CD4-positive, CD25-positive, alpha-beta regulatory T cell (primary cell): ENCODE data around the gene PKP4. TPM values are rescaled to one million over a fixed set of nuclear protein-coding genes. Genes with fewer than 3 reads are reported as not detected.

Source experiments
- ATAC-seq, 2 donors: fragments of 150-1000 bp; cut with Tn5 transposase; one replicate each; pipeline ENCODE4 v1.10.0; 2021; ENCODE audit warnings: low read depth in 2 of 2, moderate number of reproducible peaks in 2 of 2, moderate library complexity in 1 of 2
- DNase-seq, 3 donors: peaks; one replicate each; pipeline versions ENCODE4 v3.0.0 to v3.0.0-alpha.2; 2012 to 2022; ENCODE audit warnings: mixed read lengths in 1 of 3
- H3K27ac ChIP-seq: one replicate; pipeline ENCODE4 v1.7.0; 2013; ENCODE audit warnings: mild to moderate bottlenecking, low read length; ENCODE audit not compliant: insufficient read depth, poor library complexity, severe bottlenecking
- H3K27me3 ChIP-seq: one replicate; pipeline ENCODE4 v1.7.0; 2013; ENCODE audit warnings: low read length; ENCODE audit not compliant: control insufficient read depth, insufficient read depth
- H3K36me3 ChIP-seq: one replicate; pipeline ENCODE4 v1.7.0; 2013; ENCODE audit warnings: mild to moderate bottlenecking, low read length, moderate library complexity; ENCODE audit not compliant: control insufficient read depth, insufficient read depth
- H3K4me1 ChIP-seq: 2 replicates; pipeline ENCODE4 v1.7.0; 2013; ENCODE audit warnings: mild to moderate bottlenecking, low read length; ENCODE audit not compliant: insufficient read depth, control insufficient read depth, poor library complexity, severe bottlenecking
- H3K4me3 ChIP-seq: one replicate; pipeline ENCODE4 v1.7.0; 2013; ENCODE audit warnings: low read depth, mild to moderate bottlenecking, low read length, moderate library complexity
- H3K9me3 ChIP-seq, 2 experiments: 1 replicate in 1 of 2; 2 replicates in 1 of 2; pipeline ENCODE4 v1.7.0; 2013; ENCODE audit warnings: low read length in 2 of 2, mild to moderate bottlenecking in 1 of 2, moderate library complexity in 1 of 2; ENCODE audit not compliant: control insufficient read depth in 2 of 2
- H3K27ac Mint-ChIP-seq, 3 donors: one replicate each; pipeline ENCODE4 v1.8.0; 2020 to 2022; ENCODE audit warnings: mild to moderate bottlenecking in 3 of 3, mixed read lengths in 3 of 3, moderate library complexity in 2 of 3
- H3K27me3 Mint-ChIP-seq: one replicate; pipeline ENCODE4 v1.8.0; 2022; ENCODE audit warnings: mild to moderate bottlenecking, mixed read lengths
- H3K36me3 Mint-ChIP-seq: one replicate; pipeline ENCODE4 v1.8.0; 2020; ENCODE audit warnings: mixed read lengths
- H3K4me1 Mint-ChIP-seq, 4 donors: one replicate each; pipeline ENCODE4 v1.8.0; 2020 to 2022; ENCODE audit warnings: mixed read lengths in 4 of 4, mild to moderate bottlenecking in 1 of 4
- H3K4me3 Mint-ChIP-seq, 4 donors: one replicate each; pipeline ENCODE4 v1.8.0; 2020 to 2022; ENCODE audit warnings: mild to moderate bottlenecking in 4 of 4, mixed read lengths in 4 of 4, moderate library complexity in 3 of 4
- H3K9me3 Mint-ChIP-seq, 7 donors: one replicate each; pipeline ENCODE4 v1.8.0; 2020 to 2022; ENCODE audit warnings: mixed read lengths in 7 of 7, mild to moderate bottlenecking in 3 of 7, moderate library complexity in 2 of 7
- polyA plus RNA-seq, 4 donors: library from polyadenylated mRNA; unstranded; fragments of 300-500 nt; fragmentation: Illumina TruSeq; gene quantifications; one replicate each; pipeline ENCODE4 v1.2.3, GENCODE V29; 2021
- total RNA-seq: library from RNA; stranded (reverse); gene quantifications from one replicate; pipeline ENCODE4 v1.2.3, GENCODE V29; 2022

Gene PKP4
- total and polyA plus RNA-seq, 5 donors from 2014 or later: 1.9 to 21.9 (median 4.5) TPM

DNA sequence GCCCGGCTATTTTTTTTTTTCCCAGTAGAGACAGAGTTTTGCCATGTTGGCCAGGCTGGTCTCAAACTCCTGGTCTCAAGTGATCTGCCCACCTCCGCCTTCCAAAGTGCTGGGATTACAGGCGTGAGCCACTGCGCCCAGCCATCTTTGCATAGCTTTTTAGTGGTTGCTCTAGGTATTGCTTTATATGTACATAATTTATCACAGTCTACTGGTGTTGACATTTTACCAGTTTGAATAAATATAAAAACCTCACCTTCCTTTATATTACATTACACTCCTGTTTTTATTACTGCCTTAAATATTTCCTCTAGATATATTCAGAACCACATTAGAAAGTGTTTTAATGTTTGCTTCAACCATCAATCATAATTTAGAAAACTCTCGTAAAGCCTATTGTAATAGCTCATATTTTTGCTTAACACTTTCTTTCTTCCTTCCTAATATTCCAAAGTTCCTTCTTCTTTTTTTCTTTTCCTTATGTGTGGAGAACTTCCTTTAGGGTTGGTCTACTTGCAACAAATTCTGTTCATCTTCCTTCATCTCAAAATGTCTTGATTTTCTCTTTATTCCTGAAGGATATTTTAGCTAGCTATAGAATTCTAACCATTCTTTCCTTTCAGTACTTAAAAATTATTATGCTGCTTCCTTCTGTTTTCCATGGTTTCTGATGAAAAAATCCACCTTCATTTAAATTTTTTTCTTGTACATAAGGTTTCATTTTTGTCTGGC lies 256.2 kb downstream of the PKP4 start:
- H3K27me3 Mint-ChIP-seq: no peaks in the 10 kb centered on the region
- Histone ChIP-seq H3K4me1 (no peaks in the 10 kb centered on the region), H3K27ac (no peak overlapping the region), H3K9me3 (peaks cover 0 to 4% of the 10 kb centered on the region in 2 experiments), H3K36me3 (no peaks in the 10 kb centered on the region), H3K27me3 (no peaks in the 10 kb centered on the region), H3K4me3 (no peak overlapping the region)
- ATAC-seq: no peak
- no peak for DNase-seq
- no peak overlapping the region for H3K4me3 Mint-ChIP-seq
- no peak overlapping the region for H3K27ac Mint-ChIP-seq
- H3K9me3 Mint-ChIP-seq: peaks cover 0 to 8% (median 4%) of the 10 kb centered on the region in 7 donors
- no peaks in the 10 kb centered on the region for H3K4me1 Mint-ChIP-seq
- no peaks in the 10 kb centered on the region for H3K36me3 Mint-ChIP-seq

- no peaks in the 10 kb centered on the region for H3K36me3 Mint-ChIP-seq
- Histone ChIP-seq H3K36me3 (no peaks in the 10 kb centered on the region), H3K4me1 (no peaks in the 10 kb centered on the region), H3K27ac (no peak overlapping the region), H3K4me3 (no peak overlapping the region), H3K9me3 (peaks cover 0 to 4% of the 10 kb centered on the region in 2 experiments), H3K27me3 (no peaks in the 10 kb centered on the region)
- H3K27me3 Mint-ChIP-seq: no peaks in the 10 kb centered on the region
- no peak overlapping the region for H3K27ac Mint-ChIP-seq
- no peaks in the 10 kb centered on the region for H3K4me1 Mint-ChIP-seq
- DNase-seq (no peak), ATAC-seq (no peak)
- peaks cover 0 to 8% (median 4%) of the 10 kb centered on the region in 7 donors for H3K9me3 Mint-ChIP-seq
- no peak overlapping the region for H3K4me3 Mint-ChIP-seq
Measured at GRCh38 chr2:158713523-158714138, 256.9 kb downstream of the PKP4 start.

DNA sequence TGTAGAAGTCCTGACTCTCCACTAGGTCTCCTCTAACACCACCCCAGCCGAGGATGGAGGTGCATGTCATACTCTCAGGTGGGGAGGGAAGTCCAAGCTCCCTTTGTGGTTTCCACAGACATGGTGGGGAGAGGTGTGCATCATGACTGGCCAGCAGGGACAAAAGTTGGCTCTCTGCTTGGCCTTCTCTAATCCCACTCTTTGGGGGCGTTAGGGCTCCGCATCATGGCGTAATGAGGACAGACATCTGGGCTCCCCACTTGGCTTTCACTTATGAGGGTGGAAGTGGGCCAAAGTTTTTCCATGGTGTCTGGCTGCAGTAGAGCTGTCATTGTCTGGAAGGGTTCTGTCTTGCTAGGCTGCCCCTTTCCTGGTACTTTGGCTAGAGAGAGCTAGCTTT lies 257.7 kb downstream of the PKP4 start:
- no peaks in the 10 kb centered on the region for H3K36me3 Mint-ChIP-seq
- no peaks in the 10 kb centered on the region for H3K36me3 ChIP-seq
- no peak overlapping the region for H3K4me3 Mint-ChIP-seq
- H3K27me3 ChIP-seq: no peaks in the 10 kb centered on the region
- H3K27me3 Mint-ChIP-seq: no peaks in the 10 kb centered on the region
- H3K9me3 ChIP-seq: peaks cover 0 to 4% of the 10 kb centered on the region in 2 experiments
- no peak for ATAC-seq
- H3K4me3 ChIP-seq: no peak overlapping the region
- H3K9me3 Mint-ChIP-seq: peaks cover 0 to 8% (median 4%) of the 10 kb centered on the region in 7 donors
- H3K4me1 Mint-ChIP-seq: no peaks in the 10 kb centered on the region
- no peak overlapping the region for H3K27ac Mint-ChIP-seq
- no peak for DNase-seq
- no peaks in the 10 kb centered on the region for H3K4me1 ChIP-seq
- H3K27ac ChIP-seq: no peak overlapping the region

GRCh38 chr2:158715357-158715756 lies 258.6 kb downstream of the PKP4 start:
- H3K27me3 Mint-ChIP-seq: peaks cover 2% of the 10 kb centered on the region
- H3K4me1 Mint-ChIP-seq: no peaks in the 10 kb centered on the region
- no peaks in the 10 kb centered on the region for H3K27me3 ChIP-seq
- no peak overlapping the region for H3K27ac Mint-ChIP-seq
- ATAC-seq (no peak), DNase-seq (no peak)
- H3K36me3 ChIP-seq: no peaks in the 10 kb centered on the region
- H3K27ac ChIP-seq: no peak overlapping the region
- no peak overlapping the region for H3K4me3 Mint-ChIP-seq
- H3K4me3 ChIP-seq: no peak overlapping the region
- H3K36me3 Mint-ChIP-seq: no peaks in the 10 kb centered on the region
- H3K4me1 ChIP-seq: no peaks in the 10 kb centered on the region
- peaks cover 0 to 8% (median 4%) of the 10 kb centered on the region in 7 donors for H3K9me3 Mint-ChIP-seq
- H3K9me3 ChIP-seq: peaks cover 0 to 4% of the 10 kb centered on the region in 2 experiments

- no peaks in the 10 kb centered on the region for H3K4me1 Mint-ChIP-seq
- ATAC-seq (no peak), DNase-seq (no peak)
- peaks cover 0 to 8% (median 4%) of the 10 kb centered on the region in 7 donors for H3K9me3 Mint-ChIP-seq
- H3K27ac Mint-ChIP-seq: no peak overlapping the region
- H3K4me3 Mint-ChIP-seq: no peak overlapping the region
- Histone ChIP-seq H3K27ac (no peak overlapping the region), H3K36me3 (no peaks in the 10 kb centered on the region), H3K9me3 (peaks cover 0 to 4% of the 10 kb centered on the region in 2 experiments), H3K4me3 (no peak overlapping the region), H3K4me1 (no peaks in the 10 kb centered on the region), H3K27me3 (no peaks in the 10 kb centered on the region)
- peaks cover 4% of the 10 kb centered on the region for H3K27me3 Mint-ChIP-seq
- no peaks in the 10 kb centered on the region for H3K36me3 Mint-ChIP-seq
Measured at GRCh38 chr2:158716121-158716791, 259.5 kb downstream of the PKP4 start.

GRCh38 chr2:158716921-158717320 lies 260.2 kb downstream of the PKP4 start:
- Mint-ChIP-seq H3K36me3 (no peaks in the 10 kb centered on the region), H3K4me1 (no peaks in the 10 kb centered on the region), H3K9me3 (peaks cover 0 to 8% (median 4%) of the 10 kb centered on the region in 7 donors), H3K27me3 (peaks cover 4% of the 10 kb centered on the region), H3K27ac (no peak overlapping the region), H3K4me3 (no peak overlapping the region)
- Histone ChIP-seq H3K27ac (no peak overlapping the region), H3K27me3 (no peaks in the 10 kb centered on the region), H3K36me3 (no peaks in the 10 kb centered on the region), H3K4me1 (no peaks in the 10 kb centered on the region), H3K4me3 (no peak overlapping the region), H3K9me3 (peaks cover 0 to 4% of the 10 kb centered on the region in 2 experiments)
- DNase-seq: no peak
- ATAC-seq: no peak

DNA sequence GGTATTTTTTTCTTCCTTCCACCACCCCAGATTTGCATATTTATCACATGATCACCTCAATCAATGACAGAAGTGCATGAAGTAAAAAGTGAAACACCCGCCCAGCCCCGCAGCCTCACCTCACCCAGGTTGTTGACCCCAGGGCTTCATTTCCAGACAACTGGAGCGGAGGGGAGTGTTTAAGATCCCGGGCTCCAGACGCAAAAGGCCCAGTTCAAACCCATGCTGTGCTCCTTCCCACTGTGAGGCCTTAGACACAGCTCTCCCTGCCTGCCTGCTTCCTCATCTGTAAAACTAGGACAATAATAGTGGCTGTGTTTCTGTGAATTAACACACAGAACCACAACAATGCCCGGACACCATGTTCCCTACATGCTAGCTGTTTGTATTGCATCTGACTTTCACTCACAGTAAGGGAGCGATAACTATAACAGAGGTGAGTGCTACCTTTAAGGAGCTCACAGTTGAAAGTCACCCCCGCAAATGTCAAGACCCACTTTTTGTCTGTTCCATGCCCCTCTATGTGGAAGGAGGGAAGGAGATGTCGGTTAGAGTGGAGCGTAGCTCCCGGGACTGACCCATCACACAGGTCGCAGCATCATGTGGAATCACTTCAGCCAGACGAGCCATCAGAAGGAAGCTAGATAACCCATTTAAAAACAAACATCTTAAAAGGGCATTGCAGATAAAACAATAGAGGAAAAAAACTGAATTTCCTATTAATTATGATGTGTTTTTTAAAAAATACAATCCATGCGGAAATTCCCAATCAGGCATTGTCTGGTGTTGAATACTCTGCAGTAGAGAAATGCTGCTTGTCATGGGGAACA lies 260.8 kb downstream of the PKP4 start:
- ATAC-seq (no peak), DNase-seq (no peak)
- Histone ChIP-seq H3K4me1 (no peaks in the 10 kb centered on the region), H3K9me3 (peaks cover 0 to 4% of the 10 kb centered on the region in 2 experiments), H3K4me3 (no peak overlapping the region), H3K36me3 (no peaks in the 10 kb centered on the region), H3K27ac (no peak overlapping the region), H3K27me3 (no peaks in the 10 kb centered on the region)
- no peak overlapping the region for H3K27ac Mint-ChIP-seq
- peaks cover 4% of the 10 kb centered on the region for H3K27me3 Mint-ChIP-seq
- no peaks in the 10 kb centered on the region for H3K36me3 Mint-ChIP-seq
- H3K9me3 Mint-ChIP-seq: peaks cover 0 to 8% (median 4%) of the 10 kb centered on the region in 7 donors
- H3K4me3 Mint-ChIP-seq: no peak overlapping the region
- no peaks in the 10 kb centered on the region for H3K4me1 Mint-ChIP-seq
